ENCODE data around the gene MRPL2. TPM values are rescaled to one million over a fixed set of nuclear protein-coding genes. Genes with fewer than 3 reads are reported as not detected.

MRPL2 gene
- total RNA-seq, 1 experiment from 2014 or later = 123 TPM

DNA sequence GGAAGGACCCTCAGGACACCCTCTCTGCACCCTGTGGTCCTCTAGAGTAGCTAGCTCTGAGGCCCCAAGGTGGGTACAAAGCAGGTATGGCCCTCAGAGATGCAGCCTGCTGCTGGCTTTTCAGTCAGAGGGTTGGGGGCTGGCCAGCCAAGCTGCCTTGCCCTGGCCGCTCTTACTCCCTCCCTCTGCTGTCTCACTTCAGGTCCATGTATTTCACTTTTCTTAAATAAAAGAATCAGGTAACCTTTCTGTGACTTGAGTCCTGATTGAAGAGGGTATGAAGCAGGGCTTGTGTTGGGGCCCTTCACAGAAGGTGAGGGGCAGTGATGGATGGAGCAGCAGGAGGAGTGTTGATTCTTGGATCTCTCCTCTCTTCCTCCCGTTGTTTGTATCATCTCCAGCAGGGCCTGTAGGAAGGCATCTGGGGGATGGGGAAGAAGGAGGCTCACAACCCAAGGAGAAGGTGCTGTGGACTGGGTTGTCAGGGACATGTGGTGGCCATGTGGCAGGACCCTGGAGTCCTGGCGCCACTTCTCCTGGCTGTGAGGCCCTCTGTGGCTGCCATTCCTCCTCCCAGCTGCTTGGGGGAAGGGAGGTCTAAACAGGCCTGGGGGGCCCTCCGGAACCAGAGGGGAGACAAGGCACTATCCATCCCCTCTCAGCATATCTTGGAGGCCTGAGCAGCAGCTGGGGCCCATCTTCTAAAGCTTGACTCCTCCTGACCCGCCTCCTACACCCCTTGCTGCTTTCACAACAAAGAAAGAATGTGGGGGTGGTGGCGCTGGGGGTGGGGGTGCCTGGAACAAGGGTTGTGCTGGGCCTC is 15.8 kb upstream of the MRPL2 start (continued):
- TF ChIP-seq, protein P1, sequence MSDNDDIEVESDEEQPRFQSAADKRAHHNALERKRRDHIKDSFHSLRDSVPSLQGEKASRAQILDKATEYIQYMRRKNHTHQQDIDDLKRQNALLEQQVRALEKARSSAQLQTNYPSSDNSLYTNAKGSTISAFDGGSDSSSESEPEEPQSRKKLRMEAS (IDR thresholded peaks at IDR 0.05) = no peak

DNA sequence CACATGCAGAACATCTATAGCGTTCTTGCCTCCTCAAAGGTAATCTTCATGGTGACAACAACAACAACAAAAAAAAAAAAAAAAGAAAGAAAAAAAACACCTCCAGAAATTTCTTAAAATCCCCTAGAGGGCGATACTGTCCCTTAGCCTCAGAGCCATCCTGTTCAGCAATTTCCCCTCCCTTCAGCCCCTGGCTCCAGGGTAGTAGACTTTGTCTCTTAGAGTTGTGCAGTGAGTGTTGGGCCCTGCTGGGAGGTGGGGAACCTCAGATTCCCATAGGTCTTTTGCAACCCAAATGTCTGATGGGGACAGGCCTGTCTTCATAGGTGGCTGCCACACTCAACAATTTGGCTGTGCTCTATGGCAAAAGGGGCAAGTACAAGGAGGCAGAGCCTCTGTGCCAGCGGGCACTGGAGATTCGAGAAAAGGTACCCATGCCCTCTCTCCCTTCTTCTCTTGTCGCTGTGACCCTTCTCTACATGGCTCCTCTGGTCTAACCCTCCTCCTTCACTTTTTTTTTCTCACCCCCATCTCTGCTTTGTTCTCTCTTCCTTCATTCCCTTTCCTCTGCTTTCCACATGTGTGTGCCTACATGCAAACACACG is 10.9 kb upstream of the MRPL2 start:
- no peaks in the 10 kb centered on the region for H3K79me2 ChIP-seq (ENCODE audit: insufficient read depth, low read length)
- ATAC-seq (peak; percentile 89), DNase-seq (ENCODE audit: low read depth, low spot score) (peak; percentile 49)
- H3K9me3 ChIP-seq (ENCODE audit: control insufficient read depth in 1 of 2, insufficient read depth in 1 of 2, low read depth in 1 of 2, low read length in 2 of 2) = no peaks in the 10 kb centered on the region
- H3K27me3 ChIP-seq (ENCODE audit: insufficient read depth, low read length) = no peaks in the 10 kb centered on the region
- no peak overlapping the region for H3K4me3 ChIP-seq (replicated peaks in 1 of 2; ENCODE audit: low read depth in 1 of 2, low read length in 2 of 2)
- intact Hi-C loops (cut with micrococcal nuclease) = loop anchor here (1.0 kb wide), 1 partner anchor 73 kb away; no protein-coding TSS in a partner anchor
- no peaks in the 10 kb centered on the region for H4K20me1 ChIP-seq (ENCODE audit: insufficient read depth)
- H3K27ac ChIP-seq (ENCODE audit: low read depth, low read length) = no peak overlapping the region
- H3K4me1 ChIP-seq (ENCODE audit: control insufficient read depth in 1 of 2, insufficient read depth in 2 of 2, low read length in 2 of 2) = peaks cover 3 to 4% of the 10 kb centered on the region in 2 experiments; a peak in 2 of 4 replicates
- POLR2A ChIA-PET = no interaction called here
- H3K36me3 ChIP-seq (ENCODE audit: control insufficient read depth in 1 of 2, insufficient read depth in 2 of 2, low read length in 2 of 2) = no peaks in the 10 kb centered on the region
- no peak overlapping the region for H2AFZ ChIP-seq (ENCODE audit: low read depth, low read length, poor library complexity, severe bottlenecking)
- CTCF ChIA-PET = no interaction called here
- no peak overlapping the region for H3K4me2 ChIP-seq (ENCODE audit: low read length)
- BruUV-seq (replicated peaks) = no TSS peak
- no peaks in the 10 kb centered on the region for H3K9me2 ChIP-seq (ENCODE audit: insufficient read depth)
- TF ChIP-seq RAD21 (IDR thresholded peaks at IDR 0.05; ENCODE audit: low read depth) = peak; percentile 79
- TF ChIP-seq, protein P2, sequence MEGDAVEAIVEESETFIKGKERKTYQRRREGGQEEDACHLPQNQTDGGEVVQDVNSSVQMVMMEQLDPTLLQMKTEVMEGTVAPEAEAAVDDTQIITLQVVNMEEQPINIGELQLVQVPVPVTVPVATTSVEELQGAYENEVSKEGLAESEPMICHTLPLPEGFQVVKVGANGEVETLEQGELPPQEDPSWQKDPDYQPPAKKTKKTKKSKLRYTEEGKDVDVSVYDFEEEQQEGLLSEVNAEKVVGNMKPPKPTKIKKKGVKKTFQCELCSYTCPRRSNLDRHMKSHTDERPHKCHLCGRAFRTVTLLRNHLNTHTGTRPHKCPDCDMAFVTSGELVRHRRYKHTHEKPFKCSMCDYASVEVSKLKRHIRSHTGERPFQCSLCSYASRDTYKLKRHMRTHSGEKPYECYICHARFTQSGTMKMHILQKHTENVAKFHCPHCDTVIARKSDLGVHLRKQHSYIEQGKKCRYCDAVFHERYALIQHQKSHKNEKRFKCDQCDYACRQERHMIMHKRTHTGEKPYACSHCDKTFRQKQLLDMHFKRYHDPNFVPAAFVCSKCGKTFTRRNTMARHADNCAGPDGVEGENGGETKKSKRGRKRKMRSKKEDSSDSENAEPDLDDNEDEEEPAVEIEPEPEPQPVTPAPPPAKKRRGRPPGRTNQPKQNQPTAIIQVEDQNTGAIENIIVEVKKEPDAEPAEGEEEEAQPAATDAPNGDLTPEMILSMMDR (IDR thresholded peaks at IDR 0.05 in 2 of 3, conservative IDR thresholded peaks at IDR 0.05 in 1 of 3; ENCODE audit: borderline replicate concordance in 1 of 3, insufficient read depth in 1 of 3, low read depth in 2 of 3, low read length in 2 of 3) = peak; percentile 57 to 84 (median 74)
- TF ChIP-seq JUND (IDR thresholded peaks at IDR 0.05) = no peak
- RAD21 ChIA-PET (ENCODE audit: low non-redundant PET in 1 of 2, low total read pairs in 2 of 2, uncharacterized antibody in 2 of 2, unreplicated experiment in 2 of 2) = no interaction called here
- no peak overlapping the region for H3K9ac ChIP-seq (ENCODE audit: low read length)

Measured in HCT116 (cell line).